T47D (cell line): ENCODE data around the gene BBS2.

Experiments used
- DNase-seq, 2 experiments: peaks; one replicate each; pipeline versions ENCODE4 v3.0.0 to v3.0.0-alpha.2; 2011 to 2012; ENCODE audit warnings: low read depth in 1 of 2, low spot score in 1 of 2
- JUND ChIP-seq: IDR thresholded peaks from 2 replicates; pipeline ENCODE4 v1.6.1; 2012; ENCODE audit warnings: low read depth
- in situ Hi-C: cut with HindIII; loops from 2 replicates; pipeline ENCODE4 v1.10.0; 2016; ENCODE audit warnings: low sequenced_read_pairs, low pct_unique_long_range_greater_than_20kb

BBS2 gene

GRCh38 chr16:56479469-56479868, 40.4 kb downstream of the BBS2 start:
- in situ Hi-C loops: no loop called here
- no peak for DNase-seq
- TF ChIP-seq JUND: no peak

GRCh38 chr16:56478281-56479049, 41.4 kb downstream of the BBS2 start:
- no peak for DNase-seq
- in situ Hi-C loops: no loop called here
- TF ChIP-seq JUND: no peak

GRCh38 chr16:56477096-56477878, 42.5 kb downstream of the BBS2 start:
- TF ChIP-seq JUND: no peak
- DNase-seq: no peak
- in situ Hi-C loops: no loop called here

- no peak for TF ChIP-seq JUND
- in situ Hi-C loops: no loop called here
- no peak for DNase-seq
These were observed 44.6 kb downstream of the BBS2 start for GRCh38 chr16:56475201-56475600.

GRCh38 chr16:56470666-56471065, 49.2 kb downstream of the BBS2 start:
- no peak for TF ChIP-seq JUND
- in situ Hi-C loops: no loop called here
- DNase-seq: no peak

- in situ Hi-C loops: no loop called here
- DNase-seq: peak in 1 of 2 experiments; percentile 40
- TF ChIP-seq JUND: no peak
These were observed 49.6 kb downstream of the BBS2 start for GRCh38 chr16:56470232-56470631.

GRCh38 chr16:56469748-56470147, 50.1 kb downstream of the BBS2 start:
- no peak for TF ChIP-seq JUND
- peak in 1 of 2 experiments; percentile 8 for DNase-seq
- in situ Hi-C loops: no loop called here

GRCh38 chr16:56468800-56469199, 51.0 kb downstream of the BBS2 start:
- TF ChIP-seq JUND: no peak

GRCh38 chr16:56466344-56466743, 53.5 kb downstream of the BBS2 start:
- DNase-seq: no peak
- in situ Hi-C loops: no loop called here
- no peak for TF ChIP-seq JUND

More at GRCh38 chr16:56468800-56469199, 51.0 kb downstream of the BBS2 start:
- in situ Hi-C loops: no loop called here
- no peak for DNase-seq

- no peak for DNase-seq
- in situ Hi-C loops: no loop called here
- TF ChIP-seq JUND: no peak
These were observed 56.7 kb downstream of the BBS2 start for GRCh38 chr16:56463153-56463552.

GRCh38 chr16:56462064-56462796, 57.6 kb downstream of the BBS2 start:
- TF ChIP-seq JUND: no peak
- in situ Hi-C loops: no loop called here
- DNase-seq: no peak

GRCh38 chr16:56460101-56460500, 59.7 kb downstream of the BBS2 start:
- in situ Hi-C loops: no loop called here
- TF ChIP-seq JUND: no peak
- no peak for DNase-seq

GRCh38 chr16:56457927-56458470, 61.8 kb downstream of the BBS2 start:
- DNase-seq: no peak
- in situ Hi-C loops: no loop called here
- no peak for TF ChIP-seq JUND
